Sciatic nerve (tissue), 2 donors: ENCODE results near the gene PRRC2A. TPM values are rescaled to one million over a fixed set of nuclear protein-coding genes. Genes with fewer than 3 reads are reported as not detected.

Source experiments
- ATAC-seq: fragments of 200-7000 bp; cut with Tn5 transposase; one replicate; pipeline ENCODE4 v1.9.1; 2020; ENCODE audit warnings: mild to moderate bottlenecking, moderate library complexity
- DNase-seq: peaks from one replicate; pipeline ENCODE4 v3.0.0-alpha.2; 2020; ENCODE audit warnings: low spot score
- intact Hi-C: fragments of 100-400 bp; cut with DNase I; formaldehyde crosslinking; loops from one replicate; pipeline ENCODE4 v1.14.2; 2022
- total RNA-seq: library from RNA; stranded (reverse); fragmentation: NEBNext Ultra II Directional; extraction: Animal tissue kit (Norgen Biotek cat#: 25700); gene quantifications from one replicate; pipeline ENCODE4 v1.2.1, GENCODE V29; 2021
- donor health status: DM: no; HTN: no; CAD: no.
- donor health status: DM: no; HTN: no; CAD: no.

The PRRC2A gene
- total RNA-seq, 1 donor from 2014 or later, result 166 TPM

DNA sequence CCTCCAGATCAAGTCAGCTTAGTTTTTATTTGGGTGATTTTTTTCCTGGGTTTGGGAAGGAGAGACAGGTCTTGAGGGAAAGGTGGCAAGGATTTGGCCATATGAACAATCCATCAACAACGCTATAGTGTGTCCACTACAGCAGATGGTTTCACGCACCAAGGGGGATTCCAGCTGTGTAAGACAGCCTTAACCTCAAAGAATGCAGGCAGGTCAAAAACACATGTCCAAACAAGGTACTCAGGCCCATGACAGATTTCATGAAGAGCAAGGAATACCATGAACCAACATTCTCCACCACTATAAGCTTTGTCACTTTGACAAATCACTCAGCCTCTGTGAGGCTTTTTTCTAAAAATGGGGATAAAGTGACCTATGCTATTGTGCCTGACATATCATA is 3.5 kb upstream of the PRRC2A start:
- DNase-seq (no peak), ATAC-seq (no peak)
- intact Hi-C loops, result no loop called here

DNA sequence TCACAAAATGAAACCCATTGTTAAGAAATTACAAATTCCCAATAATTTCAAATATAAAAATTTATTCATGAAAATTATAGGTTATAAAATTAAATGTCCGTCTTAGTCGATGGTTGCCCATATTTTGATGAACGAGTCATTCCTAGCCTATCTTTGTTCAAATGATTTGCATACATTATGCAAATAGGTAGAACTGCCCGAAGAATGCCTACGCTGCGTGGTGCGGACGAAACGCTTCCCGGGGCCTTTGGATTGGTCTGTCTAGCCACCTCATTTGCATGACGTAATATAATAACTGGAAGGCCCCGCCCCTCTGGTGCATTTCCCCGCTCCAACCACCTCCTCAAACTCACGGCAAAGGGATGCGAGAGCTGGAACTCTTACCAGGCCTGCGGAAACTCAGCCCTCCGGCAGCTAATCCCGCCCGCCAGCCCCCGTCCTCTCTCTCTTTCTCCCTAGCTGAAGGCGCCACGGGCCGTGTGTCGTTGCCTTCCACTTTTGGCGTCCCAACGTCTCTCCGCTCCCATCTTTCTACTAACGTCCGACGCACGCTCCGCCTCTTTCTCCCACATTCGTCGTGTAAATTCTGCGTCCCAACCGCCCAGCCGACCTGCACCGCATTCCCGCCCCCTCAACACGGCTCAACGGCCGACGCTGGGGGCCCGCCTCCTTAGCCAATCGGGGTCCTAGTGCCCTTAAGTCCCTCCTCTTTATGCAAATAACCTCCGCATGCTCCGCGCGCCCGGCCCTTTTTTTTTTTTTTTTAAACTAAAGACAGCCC is 520 bp upstream of the PRRC2A start:
- peak; percentile 98 for DNase-seq
- peak; percentile 97 for ATAC-seq
- intact Hi-C loops, result no loop called here

DNA sequence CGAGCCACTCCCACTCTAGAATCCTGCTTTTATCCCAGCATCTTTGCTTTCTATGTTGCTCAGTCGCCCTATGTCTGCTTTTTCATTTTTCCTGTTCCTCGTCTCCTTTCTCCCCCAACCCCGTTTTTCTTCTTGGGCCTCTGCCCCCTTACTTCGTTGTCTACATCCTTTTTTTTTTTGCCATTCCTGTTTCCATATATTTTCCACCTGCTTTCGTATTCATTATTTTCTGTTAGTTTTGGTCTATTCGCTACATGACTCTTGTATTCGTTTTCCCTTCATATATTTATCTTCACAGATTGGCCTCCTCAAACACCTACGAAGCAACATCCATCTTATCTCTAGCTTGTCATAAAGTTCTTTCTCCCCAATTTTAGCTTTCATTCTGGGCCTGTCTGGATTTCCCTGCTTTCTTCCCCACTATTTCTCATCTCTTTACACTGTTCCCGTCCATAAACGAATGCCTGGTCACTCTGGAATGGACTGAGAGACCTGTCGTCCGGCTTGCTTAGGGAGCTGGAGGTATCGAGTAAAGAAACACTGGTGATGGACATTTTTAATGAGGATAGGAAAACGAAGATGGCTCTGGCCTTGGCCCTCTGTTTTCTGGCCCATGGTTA is 915 bp downstream of the PRRC2A start:
- intact Hi-C loops, result no loop called here
- DNase-seq, result no peak
- no peak for ATAC-seq

DNA sequence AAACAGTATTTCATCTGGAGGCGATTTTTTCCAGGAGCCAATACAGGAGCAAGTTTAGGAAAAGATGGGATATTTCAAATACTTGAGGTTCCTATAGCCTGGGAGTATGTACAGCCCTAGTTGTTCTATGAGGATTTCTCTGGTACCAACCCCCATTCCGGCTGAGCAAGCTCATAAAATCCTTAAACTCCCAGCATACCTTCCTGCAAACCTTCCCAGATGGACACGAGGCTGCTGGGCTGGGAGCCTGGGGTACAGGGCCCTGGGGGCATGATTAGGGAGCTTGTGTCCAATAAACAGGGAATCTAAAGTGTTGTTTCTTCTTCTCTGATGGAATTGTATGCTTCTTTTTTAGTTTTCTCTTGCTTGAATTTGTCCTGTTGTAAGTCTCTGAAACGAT is 1.5 kb downstream of the PRRC2A start:
- DNase-seq (no peak), ATAC-seq (no peak)
- intact Hi-C loops, result no loop called here

DNA sequence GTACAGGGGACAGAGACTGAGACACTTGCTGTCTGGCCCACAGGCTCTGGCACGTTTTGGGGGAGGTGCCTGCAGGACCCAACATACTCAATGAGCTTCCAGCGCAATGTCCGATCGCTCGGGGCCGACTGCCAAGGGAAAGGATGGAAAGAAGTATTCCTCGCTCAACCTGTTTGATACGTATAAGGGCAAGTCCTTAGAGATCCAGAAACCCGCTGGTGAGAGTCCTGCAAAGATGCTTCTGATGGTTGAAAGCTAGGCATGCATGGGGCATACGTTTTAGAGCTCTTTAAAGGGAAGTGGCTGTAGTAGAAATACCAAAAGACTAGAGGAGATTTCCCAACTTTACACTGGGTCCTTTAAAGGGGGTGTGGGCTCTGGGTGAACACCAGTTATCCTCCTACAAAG is 2.2 kb downstream of the PRRC2A start:
- no peak for DNase-seq
- intact Hi-C loops, result no loop called here
- ATAC-seq, result no peak

DNA sequence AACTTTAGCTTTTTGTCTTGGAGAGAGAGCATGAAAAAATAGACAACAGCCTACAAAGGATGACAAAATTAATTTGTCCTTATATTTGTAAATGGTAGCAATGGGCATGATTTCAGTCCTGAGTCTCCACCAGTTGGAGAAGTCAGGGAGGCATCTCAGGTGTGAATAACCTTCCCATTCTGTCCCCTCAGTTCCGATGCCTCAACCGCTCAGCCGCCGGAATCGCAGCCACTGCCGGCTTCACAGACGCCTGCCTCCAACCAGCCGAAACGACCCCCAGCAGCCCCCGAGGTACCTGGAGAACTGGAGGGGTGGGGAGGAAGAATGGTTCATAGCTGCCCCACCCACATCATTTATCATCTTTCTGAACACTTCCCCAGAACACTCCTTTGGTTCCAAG is 3.6 kb downstream of the PRRC2A start:
- ATAC-seq, result no peak
- intact Hi-C loops, result no loop called here

DNA sequence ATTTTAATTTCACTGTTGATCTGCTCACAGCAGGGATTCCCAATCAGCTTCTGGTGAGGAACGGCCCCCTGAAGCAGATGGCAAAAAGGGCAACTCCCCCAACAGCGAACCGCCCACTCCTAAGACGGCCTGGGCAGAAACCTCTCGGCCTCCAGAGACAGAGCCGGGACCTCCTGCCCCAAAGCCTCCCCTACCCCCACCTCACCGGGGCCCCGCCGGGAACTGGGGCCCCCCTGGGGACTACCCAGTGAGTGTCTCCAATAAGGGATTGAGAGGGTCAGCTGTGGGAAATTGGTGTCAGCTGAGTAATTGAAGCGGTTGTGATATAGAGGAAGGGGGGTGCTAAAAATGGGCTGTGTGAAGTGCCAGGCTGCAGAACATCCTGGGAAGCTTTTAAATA is 6.4 kb downstream of the PRRC2A start:
- no peak for DNase-seq
- intact Hi-C loops, result no loop called here
- ATAC-seq, result no peak

More for the DNA sequence above, 3.6 kb downstream of the PRRC2A start:
- DNase-seq, result no peak

DNA sequence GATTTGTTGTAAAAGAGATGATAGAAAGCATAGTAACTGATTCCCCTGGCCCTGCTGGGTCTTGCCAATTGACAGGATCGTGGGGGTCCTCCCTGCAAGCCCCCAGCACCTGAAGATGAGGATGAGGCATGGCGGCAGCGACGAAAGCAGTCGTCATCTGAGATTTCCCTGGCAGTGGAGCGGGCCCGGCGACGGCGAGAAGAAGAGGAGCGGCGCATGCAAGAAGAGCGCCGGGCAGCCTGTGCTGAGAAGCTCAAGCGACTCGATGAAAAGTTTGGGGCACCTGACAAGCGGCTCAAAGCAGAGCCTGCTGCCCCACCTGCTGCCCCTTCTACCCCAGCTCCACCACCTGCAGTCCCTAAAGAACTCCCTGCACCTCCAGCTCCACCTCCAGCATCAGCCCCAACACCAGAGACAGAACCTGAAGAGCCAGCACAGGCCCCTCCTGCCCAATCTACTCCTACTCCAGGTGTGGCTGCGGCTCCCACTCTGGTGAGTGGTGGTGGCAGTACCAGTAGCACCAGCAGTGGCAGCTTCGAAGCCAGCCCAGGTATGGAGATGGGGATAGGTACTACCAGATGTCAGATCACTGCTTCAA is 7.3 kb downstream of the PRRC2A start:
- ATAC-seq (no peak), DNase-seq (no peak)
- intact Hi-C loops, result no loop called here

DNA sequence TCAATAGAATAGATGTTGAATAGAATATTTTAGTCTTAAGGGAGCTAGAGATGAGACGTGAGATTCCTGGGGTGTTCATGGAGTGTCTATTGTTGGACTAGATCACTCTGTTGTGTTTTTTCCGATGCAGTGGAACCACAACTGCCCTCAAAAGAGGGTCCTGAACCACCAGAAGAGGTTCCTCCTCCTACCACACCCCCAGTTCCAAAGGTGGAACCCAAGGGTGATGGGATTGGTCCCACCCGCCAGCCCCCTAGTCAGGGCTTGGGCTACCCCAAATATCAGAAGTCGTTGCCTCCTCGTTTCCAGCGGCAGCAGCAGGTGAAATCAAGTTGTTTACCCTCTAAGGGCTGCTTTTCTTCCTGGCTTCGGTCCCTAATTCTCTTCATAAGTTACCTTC is 8.5 kb downstream of the PRRC2A start:
- ATAC-seq (no peak), DNase-seq (no peak)
- intact Hi-C loops, result no loop called here

DNA sequence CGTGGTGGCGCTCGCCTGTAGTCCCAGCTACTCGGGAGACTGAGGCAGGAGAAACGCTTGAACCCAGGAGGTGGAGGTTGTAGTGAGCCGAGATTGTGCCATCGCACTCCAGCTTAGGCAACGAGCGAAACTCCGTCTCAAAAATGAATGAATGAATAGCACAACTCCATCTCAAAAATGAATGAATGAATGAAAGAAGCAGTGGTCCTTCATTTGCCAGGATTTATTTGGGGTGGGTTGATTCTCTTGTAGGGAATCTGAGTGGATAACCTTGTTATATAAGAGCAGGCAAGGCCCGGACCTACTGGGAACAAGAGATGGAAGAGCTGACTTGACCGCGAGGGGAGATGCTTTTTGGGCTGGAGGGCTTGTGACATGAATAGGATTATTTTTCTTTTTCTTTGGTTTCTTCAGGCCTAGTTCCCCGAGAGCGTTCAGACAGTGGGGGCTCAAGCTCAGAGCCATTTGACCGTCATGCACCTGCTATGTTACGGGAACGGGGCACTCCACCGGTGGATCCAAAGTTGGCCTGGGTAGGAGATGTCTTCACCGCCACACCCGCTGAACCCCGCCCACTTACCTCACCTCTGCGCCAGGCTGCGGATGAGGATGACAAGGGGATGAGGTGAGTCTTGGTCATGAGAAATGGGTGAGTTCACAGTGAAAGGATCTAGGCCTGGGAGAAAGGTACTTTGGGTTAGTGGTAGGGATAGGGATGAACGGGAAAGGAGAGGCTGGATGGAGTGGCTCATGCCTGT is 9.8 kb downstream of the PRRC2A start:
- ATAC-seq, result no peak
- DNase-seq, result no peak
- intact Hi-C loops, result no loop called here

DNA sequence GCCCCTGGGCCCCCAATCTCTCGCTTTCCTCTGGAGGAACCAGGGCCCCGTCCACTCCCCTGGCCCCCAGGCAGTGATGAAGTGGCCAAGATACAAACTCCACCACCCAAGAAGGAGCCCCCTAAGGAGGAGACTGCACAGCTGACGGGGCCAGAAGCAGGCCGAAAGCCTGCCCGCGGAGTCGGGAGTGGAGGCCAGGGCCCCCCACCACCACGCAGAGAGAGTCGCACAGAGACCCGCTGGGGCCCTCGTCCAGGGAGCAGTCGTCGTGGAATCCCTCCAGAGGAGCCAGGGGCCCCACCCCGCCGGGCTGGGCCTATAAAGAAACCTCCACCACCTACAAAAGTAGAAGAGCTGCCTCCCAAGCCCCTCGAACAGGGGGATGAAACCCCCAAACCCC is 10.7 kb downstream of the PRRC2A start:
- ATAC-seq, result no peak
- intact Hi-C loops, result no loop called here

DNA sequence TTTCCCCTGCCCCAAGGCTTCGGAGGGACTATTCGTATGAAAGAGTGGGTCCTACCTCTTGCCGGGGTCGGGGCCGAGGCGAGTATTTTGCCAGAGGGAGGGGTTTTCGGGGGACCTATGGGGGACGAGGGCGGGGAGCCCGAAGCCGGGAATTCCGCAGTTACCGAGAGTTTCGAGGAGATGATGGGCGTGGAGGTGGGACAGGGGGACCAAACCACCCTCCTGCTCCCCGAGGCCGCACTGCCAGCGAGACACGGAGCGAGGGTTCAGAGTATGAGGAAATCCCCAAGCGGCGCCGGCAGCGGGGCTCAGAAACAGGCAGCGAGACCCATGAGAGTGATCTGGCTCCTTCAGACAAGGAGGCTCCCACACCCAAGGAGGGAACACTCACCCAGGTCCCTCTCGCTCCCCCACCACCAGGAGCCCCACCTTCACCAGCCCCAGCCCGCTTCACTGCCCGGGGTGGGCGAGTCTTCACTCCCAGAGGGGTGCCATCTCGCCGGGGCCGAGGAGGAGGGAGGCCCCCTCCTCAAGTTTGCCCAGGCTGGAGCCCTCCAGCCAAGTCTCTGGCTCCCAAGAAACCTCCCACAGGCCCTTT is 11.3 kb downstream of the PRRC2A start:
- intact Hi-C loops, result no loop called here
- DNase-seq, result no peak
- peak; percentile 20 for ATAC-seq

More for the DNA sequence above, 10.7 kb downstream of the PRRC2A start:
- DNase-seq, result no peak

DNA sequence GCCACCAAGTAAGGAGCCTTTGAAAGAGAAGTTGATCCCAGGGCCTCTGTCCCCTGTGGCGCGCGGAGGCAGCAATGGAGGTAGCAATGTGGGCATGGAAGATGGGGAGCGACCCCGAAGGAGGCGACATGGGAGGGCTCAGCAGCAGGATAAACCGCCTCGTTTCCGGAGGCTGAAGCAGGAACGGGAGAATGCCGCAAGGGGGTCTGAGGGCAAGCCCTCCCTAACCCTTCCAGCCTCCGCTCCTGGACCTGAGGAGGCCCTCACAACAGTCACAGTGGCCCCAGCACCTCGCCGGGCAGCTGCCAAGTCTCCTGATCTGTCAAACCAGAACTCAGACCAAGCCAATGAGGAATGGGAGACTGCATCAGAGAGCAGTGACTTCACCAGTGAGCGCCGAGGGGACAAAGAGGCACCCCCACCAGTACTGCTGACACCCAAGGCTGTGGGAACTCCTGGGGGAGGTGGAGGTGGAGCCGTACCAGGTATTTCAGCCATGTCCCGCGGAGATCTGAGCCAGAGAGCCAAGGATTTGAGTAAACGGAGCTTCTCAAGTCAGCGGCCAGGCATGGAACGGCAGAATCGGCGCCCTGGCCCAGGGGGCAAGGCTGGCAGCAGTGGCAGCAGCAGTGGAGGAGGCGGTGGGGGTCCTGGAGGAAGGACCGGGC is 11.9 kb downstream of the PRRC2A start:
- DNase-seq (no peak), ATAC-seq (peak; percentile 6)
- intact Hi-C loops, result no loop called here

DNA sequence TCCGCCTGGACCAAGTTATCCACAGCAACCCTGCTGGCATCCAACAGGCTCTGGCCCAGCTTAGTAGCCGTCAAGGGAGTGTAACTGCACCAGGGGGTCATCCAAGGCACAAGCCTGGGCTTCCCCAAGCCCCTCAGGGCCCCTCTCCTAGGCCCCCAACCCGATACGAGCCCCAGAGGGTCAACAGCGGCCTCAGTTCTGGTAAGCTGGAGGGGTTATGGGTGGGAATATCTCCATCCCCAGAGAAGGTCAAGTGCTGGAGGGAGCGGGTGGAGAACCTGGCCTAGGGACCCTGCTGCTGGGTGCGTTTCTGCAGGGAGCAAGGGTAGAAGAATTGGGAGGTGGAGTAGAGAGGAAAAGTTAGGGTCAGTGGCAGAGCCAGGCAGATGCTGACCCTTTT is 12.9 kb downstream of the PRRC2A start:
- no peak for ATAC-seq
- DNase-seq, result no peak
- intact Hi-C loops, result no loop called here

DNA sequence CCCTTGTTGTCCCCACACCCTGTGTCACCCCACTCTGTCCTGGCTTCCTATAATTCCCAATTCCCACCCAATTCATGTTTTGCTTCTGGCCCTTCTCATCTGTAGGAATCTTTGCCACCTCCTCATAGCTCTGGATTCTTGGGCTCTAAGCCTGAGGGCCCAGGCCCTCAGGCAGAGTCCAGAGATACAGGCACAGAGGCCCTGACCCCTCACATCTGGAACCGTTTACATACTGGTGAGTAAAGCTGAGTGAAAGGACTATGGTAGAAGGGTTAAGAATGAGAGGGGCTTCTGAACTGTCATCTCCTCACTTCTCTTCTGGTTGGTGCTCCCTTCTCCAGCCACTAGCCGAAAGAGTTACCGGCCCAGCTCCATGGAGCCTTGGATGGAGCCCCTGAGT is 13.6 kb downstream of the PRRC2A start:
- no peak for DNase-seq
- intact Hi-C loops, result no loop called here
- ATAC-seq, result no peak

DNA sequence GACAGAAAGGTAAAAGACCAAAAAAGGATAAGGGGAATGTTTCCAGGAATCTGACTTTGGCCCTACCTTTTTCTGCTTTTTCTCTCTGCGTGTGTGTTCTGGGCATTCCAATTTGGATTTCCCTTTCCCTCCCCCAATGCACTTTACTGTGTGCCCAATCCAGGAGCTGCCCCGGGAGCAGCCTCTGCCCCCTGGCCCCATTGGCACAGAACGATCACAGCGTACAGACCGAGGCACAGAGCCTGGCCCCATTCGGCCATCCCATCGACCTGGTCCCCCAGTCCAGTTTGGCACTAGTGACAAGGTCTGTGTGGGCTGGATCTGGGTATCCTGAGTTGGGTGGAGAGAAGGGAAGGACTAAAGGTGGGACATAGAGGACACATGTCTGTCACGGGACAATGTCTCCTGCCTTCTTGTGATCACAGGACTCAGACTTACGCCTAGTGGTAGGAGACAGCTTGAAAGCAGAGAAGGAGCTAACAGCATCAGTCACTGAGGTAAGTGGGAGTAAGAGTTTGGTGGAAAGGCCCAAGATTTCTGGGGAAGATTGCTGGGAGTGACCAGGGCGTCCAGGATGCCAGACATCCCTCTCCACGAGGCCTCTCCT is 14.6 kb downstream of the PRRC2A start:
- intact Hi-C loops, result no loop called here
- DNase-seq, result no peak
- no peak for ATAC-seq

DNA sequence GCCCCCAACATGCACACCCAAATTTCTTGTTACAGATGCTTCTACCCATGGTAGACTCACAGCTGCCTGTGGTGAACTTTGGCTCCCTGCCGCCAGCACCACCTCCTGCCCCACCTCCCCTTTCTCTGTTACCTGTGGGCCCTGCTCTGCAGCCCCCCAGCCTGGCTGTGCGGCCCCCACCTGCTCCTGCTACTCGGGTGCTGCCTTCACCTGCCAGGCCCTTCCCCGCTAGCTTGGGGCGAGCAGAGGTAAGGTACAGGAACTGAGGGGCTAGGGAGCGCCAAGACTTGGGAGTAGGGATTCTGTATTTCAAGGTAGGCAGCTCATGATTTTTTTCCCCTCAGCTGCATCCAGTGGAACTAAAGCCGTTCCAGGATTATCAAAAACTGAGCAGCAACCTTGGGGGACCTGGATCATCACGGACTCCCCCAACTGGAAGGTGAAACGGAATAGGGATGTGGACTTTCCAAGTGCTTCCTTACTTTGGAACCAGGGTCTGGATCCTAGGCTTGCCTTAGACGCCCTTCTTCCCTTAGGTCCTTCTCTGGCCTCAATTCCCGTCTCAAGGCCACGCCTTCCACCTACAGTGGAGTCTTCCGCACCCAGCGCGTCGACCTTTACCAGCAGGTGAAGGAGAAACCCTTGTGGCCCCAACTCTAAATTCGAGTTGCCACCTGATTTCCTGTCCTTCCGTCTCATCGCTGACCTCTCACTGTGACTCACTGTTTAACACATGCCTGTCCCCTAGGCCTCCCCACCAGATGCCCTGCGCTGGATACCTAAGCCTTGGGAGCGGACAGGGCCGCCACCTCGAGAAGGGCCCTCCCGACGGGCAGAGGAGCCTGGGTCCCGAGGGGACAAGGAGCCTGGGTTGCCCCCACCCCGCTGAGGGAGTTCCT is 16.4 kb downstream of the PRRC2A start:
- no peak for ATAC-seq

DNA sequence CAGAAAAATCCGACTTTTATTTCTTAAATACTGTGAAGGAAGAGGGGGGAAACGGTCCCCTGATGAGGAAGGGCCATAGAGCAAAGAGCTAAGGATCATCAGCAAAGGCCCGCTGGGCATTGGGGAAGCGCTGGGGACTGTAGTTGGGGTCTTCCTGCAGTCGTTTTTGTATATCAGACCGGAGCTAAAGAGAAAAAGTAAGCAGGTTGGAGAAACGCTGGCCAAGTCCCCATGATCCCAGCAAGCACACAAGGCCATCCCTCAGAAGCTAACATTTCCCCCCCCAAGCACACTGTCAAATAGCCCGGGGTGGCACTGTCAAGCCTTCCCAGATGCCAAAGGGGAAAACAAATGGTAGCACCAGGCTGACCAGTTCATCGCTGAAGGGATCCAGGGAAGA is 18.5 kb downstream of the PRRC2A start:
- intact Hi-C loops, result no loop called here
- ATAC-seq, result no peak
- no peak for DNase-seq

More for the DNA sequence above, 16.4 kb downstream of the PRRC2A start:
- no peak for DNase-seq
- intact Hi-C loops, result no loop called here
